GDM1 (cell line): ENCODE data around the gene MAPKAP1.
"Not testable (repeated sequence)": the region's sequence is repeated elsewhere in the genome, so short reads cannot be mapped to it uniquely, and the experiment has no call there.

Source experiments
- DNase-seq: peaks from one replicate; lab custom pipeline; 2025; lab: John Stamatoyannopoulos, UW

Gene MAPKAP1

GRCh38 chr9:125603478-125604021 lies 103.5 kb downstream of the MAPKAP1 start:
- DNase-seq: no peak

GRCh38 chr9:125601961-125602360 lies 105.0 kb downstream of the MAPKAP1 start:
- no peak for DNase-seq

- DNase-seq: no peak
Measured at GRCh38 chr9:125600194-125600593, 106.8 kb downstream of the MAPKAP1 start.

- no peak for DNase-seq
Measured at GRCh38 chr9:125594223-125594610, 112.8 kb downstream of the MAPKAP1 start.

- DNase-seq: no peak
Measured at GRCh38 chr9:125593581-125594222, 113.3 kb downstream of the MAPKAP1 start.

GRCh38 chr9:125591888-125592287 lies 115.1 kb downstream of the MAPKAP1 start:
- DNase-seq: no peak

- no peak for DNase-seq
Measured at GRCh38 chr9:125591245-125591644, 115.8 kb downstream of the MAPKAP1 start.

GRCh38 chr9:125589287-125589686 lies 117.7 kb downstream of the MAPKAP1 start:
- DNase-seq: no peak

- DNase-seq: no peak
Measured at GRCh38 chr9:125587819-125588460, 119.1 kb downstream of the MAPKAP1 start.

- no peak for DNase-seq
Measured at GRCh38 chr9:125586172-125586511, 120.9 kb downstream of the MAPKAP1 start.

GRCh38 chr9:125585503-125586171 lies 121.4 kb downstream of the MAPKAP1 start:
- no peak for DNase-seq

- no peak for DNase-seq
Measured at GRCh38 chr9:125580701-125581286, 126.2 kb downstream of the MAPKAP1 start.

- DNase-seq: no peak
Measured at GRCh38 chr9:125579030-125579932, 127.7 kb downstream of the MAPKAP1 start.

- no peak for DNase-seq
Measured at GRCh38 chr9:125574126-125574877, 132.7 kb downstream of the MAPKAP1 start.

- not testable (repeated sequence) for DNase-seq
Measured at GRCh38 chr9:125572461-125572860, 134.5 kb downstream of the MAPKAP1 start.

- not testable (repeated sequence) for DNase-seq
Measured at GRCh38 chr9:125571824-125572223, 135.2 kb downstream of the MAPKAP1 start.

- no peak for DNase-seq
Measured at GRCh38 chr9:125570246-125570645, 136.8 kb downstream of the MAPKAP1 start.

GRCh38 chr9:125568621-125569020 lies 138.4 kb downstream of the MAPKAP1 start:
- DNase-seq: no peak

GRCh38 chr9:125566051-125566450 lies 141.0 kb downstream of the MAPKAP1 start:
- not testable (repeated sequence) for DNase-seq

GRCh38 chr9:125565126-125565525 lies 141.9 kb downstream of the MAPKAP1 start:
- no peak for DNase-seq

- no peak for DNase-seq
Measured at GRCh38 chr9:125564631-125565030, 142.4 kb downstream of the MAPKAP1 start.
